Limb (tissue), 2 donors: ENCODE data around the gene RMND5A.

ENCODE experiments used
- DNase-seq, 2 donors: peaks; one replicate each; pipeline ENCODE4 v3.0.0-alpha.2; 2016; ENCODE audit errors: extremely low spot score in 2 of 2

Gene RMND5A

GRCh38 chr2:86790676-86791572, 70.8 kb downstream of the RMND5A start, which contains the start of gene CD8A:
Gene CD8A, minus strand, starts transcription at chr2:86790913. Its CDS starts 88 bp downstream, at chr2:86790825.
- peak in 1 of 2 donors; percentile 44 for DNase-seq

GRCh38 chr2:86791573-86791972, 71.5 kb downstream of the RMND5A start:
- no peak for DNase-seq

GRCh38 chr2:86793752-86794151, 73.7 kb downstream of the RMND5A start:
- DNase-seq, result no peak

- no peak for DNase-seq
Measured at GRCh38 chr2:86794861-86795260, 74.8 kb downstream of the RMND5A start.

- no peak for DNase-seq
Measured at GRCh38 chr2:86800856-86801567, 80.9 kb downstream of the RMND5A start.

- no peak for DNase-seq
Measured at GRCh38 chr2:86806059-86806857, 86.2 kb downstream of the RMND5A start.

- DNase-seq, result no peak
Measured at GRCh38 chr2:86807133-86807467, 87.0 kb downstream of the RMND5A start.

GRCh38 chr2:86807468-86808275, 87.6 kb downstream of the RMND5A start:
- DNase-seq, result peak; percentile 38 to 80

GRCh38 chr2:86808315-86809161, 88.4 kb downstream of the RMND5A start:
- peak; percentile 83 to 95 for DNase-seq

GRCh38 chr2:86809481-86810121, 89.5 kb downstream of the RMND5A start:
- no peak for DNase-seq

GRCh38 chr2:86815611-86816010, 95.5 kb downstream of the RMND5A start:
- DNase-seq, result no peak

GRCh38 chr2:86818114-86818801, 98.2 kb downstream of the RMND5A start:
- no peak for DNase-seq

- DNase-seq, result no peak
Measured at GRCh38 chr2:86818957-86819356, 98.9 kb downstream of the RMND5A start.

- no peak for DNase-seq
Measured at GRCh38 chr2:86821306-86821705, 101.2 kb downstream of the RMND5A start.

- DNase-seq, result no peak
Measured at GRCh38 chr2:86821842-86822241, 101.8 kb downstream of the RMND5A start.

- DNase-seq, result no peak
Measured at GRCh38 chr2:86822668-86823345, 102.7 kb downstream of the RMND5A start.

GRCh38 chr2:86825036-86825692, 105.1 kb downstream of the RMND5A start:
- no peak for DNase-seq
